ENCODE results near the gene PTPRT. TPM values are rescaled to one million over a fixed set of nuclear protein-coding genes. Genes with fewer than 3 reads are reported as not detected.

Gene PTPRT
- total and polyA plus RNA-seq, 11 donors: 0.04 to 2.5 (median 0.25) TPM; not detected in 2

GRCh38 chr20:42336576-42336975 is 853.1 kb downstream of the PTPRT start:
- TF ChIP-seq CTCF (IDR thresholded peaks at IDR 0.05) (no peak), POLR2A (IDR thresholded peaks at IDR 0.05) (no peak)
- peaks cover 0 to 10% (median 0%) of the 10 kb centered on the region in 12 donors for H3K9me3 ChIP-seq
- H3K36me3 ChIP-seq: no peaks in the 10 kb centered on the region
- no peak overlapping the region for H3K4me3 ChIP-seq
- H3K4me1 ChIP-seq: peaks cover 0 to 36% (median 23%) of the 10 kb centered on the region in 12 donors
- no peak for DNase-seq
- ATAC-seq: no peak
- WGBS, 4 donors: 74 to 86% (median 80%) methylated on average over 1 of the region's 1 CpG
- intact Hi-C loops (cut with DNase I): no loop called here
- H3K27ac ChIP-seq: peak overlapping the region in 4 of 12 donors; percentile 41 to 72 (median 62)
- no peaks in the 10 kb centered on the region for H3K27me3 ChIP-seq

GRCh38 chr20:42319252-42320013 is 870.3 kb downstream of the PTPRT start:
- intact Hi-C loops (cut with DNase I): no loop called here
- 47 to 61% (median 54%) methylated on average over 2 of the region's 2 CpGs for WGBS, 4 donors
- ATAC-seq (no peak), DNase-seq (no peak)
- H3K4me1 ChIP-seq: peaks cover 0 to 13% (median 0%) of the 10 kb centered on the region in 12 donors
- no peaks in the 10 kb centered on the region for H3K36me3 ChIP-seq
- peaks cover 0 to 6% (median 0%) of the 10 kb centered on the region in 12 donors for H3K9me3 ChIP-seq
- H3K27ac ChIP-seq: no peak overlapping the region
- no peak overlapping the region for H3K4me3 ChIP-seq
- no peak for TF ChIP-seq CTCF (IDR thresholded peaks at IDR 0.05)
- TF ChIP-seq POLR2A (IDR thresholded peaks at IDR 0.05): no peak
- H3K27me3 ChIP-seq: no peaks in the 10 kb centered on the region

GRCh38 chr20:42313704-42314103 is 876.0 kb downstream of the PTPRT start:
- 63 to 80% (median 78%) methylated on average over 3 of the region's 3 CpGs for WGBS, 4 donors
- Histone ChIP-seq H3K27me3 (no peaks in the 10 kb centered on the region), H3K27ac (no peak overlapping the region), H3K9me3 (no peaks in the 10 kb centered on the region), H3K36me3 (no peaks in the 10 kb centered on the region), H3K4me1 (peaks cover 0 to under 1% (median 0%) of the 10 kb centered on the region in 12 donors), H3K4me3 (no peak overlapping the region)
- TF ChIP-seq POLR2A (IDR thresholded peaks at IDR 0.05) (no peak), CTCF (IDR thresholded peaks at IDR 0.05) (no peak)
- DNase-seq (no peak), ATAC-seq (no peak)
- intact Hi-C loops (cut with DNase I): no loop called here

DNA sequence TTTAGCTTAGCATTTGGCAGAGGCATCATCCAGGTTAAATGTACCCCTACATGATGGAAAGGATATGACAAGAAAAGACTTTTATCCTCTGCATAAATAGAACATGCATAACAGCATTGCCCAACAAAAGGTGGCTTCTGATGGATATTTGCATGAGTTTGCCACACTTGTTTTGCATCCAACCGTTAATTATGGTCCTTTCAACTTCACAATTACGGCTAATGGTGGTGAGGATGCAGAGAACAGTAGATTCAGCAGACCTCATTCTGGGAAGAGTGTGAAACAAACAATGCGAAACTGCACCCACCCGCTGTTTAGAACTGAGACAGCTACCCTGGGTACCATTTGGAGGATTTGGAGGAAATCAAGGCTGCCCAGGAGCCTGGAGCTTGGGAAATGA is 880.7 kb downstream of the PTPRT start:
- ATAC-seq (no peak), DNase-seq (no peak)
- 58 to 82% (median 70%) methylated on average over 4 of the region's 4 CpGs for WGBS, 4 donors
- H3K27me3 ChIP-seq: no peaks in the 10 kb centered on the region
- no peaks in the 10 kb centered on the region for H3K4me1 ChIP-seq
- H3K36me3 ChIP-seq: no peaks in the 10 kb centered on the region
- H3K9me3 ChIP-seq: no peaks in the 10 kb centered on the region
- no peak overlapping the region for H3K4me3 ChIP-seq
- H3K27ac ChIP-seq: no peak overlapping the region
- TF ChIP-seq CTCF (IDR thresholded peaks at IDR 0.05): no peak
- TF ChIP-seq POLR2A (IDR thresholded peaks at IDR 0.05): no peak
- intact Hi-C loops (cut with DNase I): no loop called here
